ENCODE results near the gene PLXNA4.

PLXNA4 gene

GRCh38 chr7:132420527-132420926 is 155.7 kb downstream of the PLXNA4 start:
- no peak for DNase-seq (ENCODE audit: low read depth in 1 of 2, low spot score in 1 of 2)

GRCh38 chr7:132419542-132419941 is 156.7 kb downstream of the PLXNA4 start:
- no peak for DNase-seq (ENCODE audit: low read depth in 1 of 2, low spot score in 1 of 2)

GRCh38 chr7:132418840-132419239 is 157.4 kb downstream of the PLXNA4 start:
- DNase-seq (ENCODE audit: low read depth in 1 of 2, low spot score in 1 of 2) = no peak

- DNase-seq (ENCODE audit: low read depth in 1 of 2, low spot score in 1 of 2) = no peak
Observed at GRCh38 chr7:132417103-132417906, 159.0 kb downstream of the PLXNA4 start.

- DNase-seq (ENCODE audit: low read depth in 1 of 2, low spot score in 1 of 2) = no peak
Observed at GRCh38 chr7:132416395-132416794, 159.9 kb downstream of the PLXNA4 start.

GRCh38 chr7:132415259-132415658 is 161.0 kb downstream of the PLXNA4 start:
- DNase-seq (ENCODE audit: low read depth in 1 of 2, low spot score in 1 of 2) = no peak

GRCh38 chr7:132414857-132415256 is 161.4 kb downstream of the PLXNA4 start:
- no peak for DNase-seq (ENCODE audit: low read depth in 1 of 2, low spot score in 1 of 2)

- DNase-seq (ENCODE audit: low read depth in 1 of 2, low spot score in 1 of 2) = no peak
Observed at GRCh38 chr7:132412435-132412834, 163.8 kb downstream of the PLXNA4 start.

- DNase-seq (ENCODE audit: low read depth in 1 of 2, low spot score in 1 of 2) = no peak
Observed at GRCh38 chr7:132410861-132411541, 165.3 kb downstream of the PLXNA4 start.

GRCh38 chr7:132410385-132410784 is 165.9 kb downstream of the PLXNA4 start:
- no peak for DNase-seq (ENCODE audit: low read depth in 1 of 2, low spot score in 1 of 2)

GRCh38 chr7:132407764-132408163 is 168.5 kb downstream of the PLXNA4 start:
- no peak for DNase-seq (ENCODE audit: low read depth in 1 of 2, low spot score in 1 of 2)

GRCh38 chr7:132406039-132406438 is 170.2 kb downstream of the PLXNA4 start:
- no peak for DNase-seq (ENCODE audit: low read depth in 1 of 2, low spot score in 1 of 2)

- DNase-seq (ENCODE audit: low read depth in 1 of 2, low spot score in 1 of 2) = no peak
Observed at GRCh38 chr7:132404261-132404660, 172.0 kb downstream of the PLXNA4 start.

GRCh38 chr7:132403465-132404110 is 172.7 kb downstream of the PLXNA4 start:
- no peak for DNase-seq (ENCODE audit: low read depth in 1 of 2, low spot score in 1 of 2)

- no peak for DNase-seq (ENCODE audit: low read depth in 1 of 2, low spot score in 1 of 2)
Observed at GRCh38 chr7:132402751-132403245, 173.5 kb downstream of the PLXNA4 start.

- no peak for DNase-seq (ENCODE audit: low read depth in 1 of 2, low spot score in 1 of 2)
Observed at GRCh38 chr7:132402096-132402495, 174.2 kb downstream of the PLXNA4 start.

- no peak for DNase-seq (ENCODE audit: low read depth in 1 of 2, low spot score in 1 of 2)
Observed at GRCh38 chr7:132400561-132401142, 175.6 kb downstream of the PLXNA4 start.

- no peak for DNase-seq (ENCODE audit: low read depth in 1 of 2, low spot score in 1 of 2)
Observed at GRCh38 chr7:132399367-132399766, 176.9 kb downstream of the PLXNA4 start.

- DNase-seq (ENCODE audit: low read depth in 1 of 2, low spot score in 1 of 2) = no peak
Observed at GRCh38 chr7:132398253-132398925, 177.9 kb downstream of the PLXNA4 start.

GRCh38 chr7:132397070-132397469 is 179.2 kb downstream of the PLXNA4 start:
- DNase-seq (ENCODE audit: low read depth in 1 of 2, low spot score in 1 of 2) = no peak

- no peak for DNase-seq (ENCODE audit: low read depth in 1 of 2, low spot score in 1 of 2)
Observed at GRCh38 chr7:132395361-132395760, 180.9 kb downstream of the PLXNA4 start.
